Urinary bladder (tissue), 4 donors: ENCODE data around the gene CTTNBP2. TPM values are rescaled to one million over a fixed set of nuclear protein-coding genes. Genes with fewer than 3 reads are reported as not detected.

Experiments used
- DNase-seq: peaks from one replicate; pipeline ENCODE4 v3.0.0-alpha.2; 2015; ENCODE audit errors: extremely low spot score
- H3K27ac ChIP-seq: one replicate; pipeline ENCODE4 v1.5.1; 2013; ENCODE audit warnings: low read depth, mild to moderate bottlenecking, moderate library complexity
- H3K36me3 ChIP-seq: one replicate; pipeline ENCODE4 v1.6.1; 2013; ENCODE audit warnings: mild to moderate bottlenecking, moderate library complexity; ENCODE audit not compliant: insufficient read depth
- H3K4me1 ChIP-seq: one replicate; pipeline ENCODE4 v1.6.1; 2013; ENCODE audit warnings: mild to moderate bottlenecking, moderate library complexity; ENCODE audit not compliant: insufficient read depth
- H3K4me3 ChIP-seq: one replicate; pipeline ENCODE4 v1.5.1; 2013; ENCODE audit warnings: low read depth, low read length
- WGBS: extraction: QIAGEN DNeasy Blood & Tissue Kit; methylation state at CpG from one replicate; pipeline ENCODE4 v1.1.7; 2013; 5-methylcytosine and 5-hydroxymethylcytosine counted together
- polyA plus RNA-seq: library from polyadenylated mRNA; stranded (reverse); fragments of 200-250 nt; gene quantifications from one replicate; pipeline ENCODE4 v1.2.3, GENCODE V29; 2013
- total RNA-seq: library from RNA; depleted of rRNA; stranded (reverse); fragments of >200 nt; gene quantifications from one replicate; pipeline ENCODE4 v1.2.3, GENCODE V29; 2014
- donor health status: healthy with polysubstance abuse.
- donor health status: healthy.

The CTTNBP2 gene
- total and polyA plus RNA-seq, 2 donors = 6.3 to 13.1 TPM

GRCh38 chr7:117781707-117782106, 91.5 kb downstream of the CTTNBP2 start:
- no peak overlapping the region for H3K27ac ChIP-seq
- WGBS = 100% methylated on average over 2 of the region's 2 CpGs
- no peaks in the 10 kb centered on the region for H3K36me3 ChIP-seq
- no peak overlapping the region for H3K4me3 ChIP-seq
- H3K4me1 ChIP-seq = no peaks in the 10 kb centered on the region
- DNase-seq = no peak

- Histone ChIP-seq H3K4me3 (no peak overlapping the region), H3K36me3 (no peaks in the 10 kb centered on the region), H3K4me1 (no peaks in the 10 kb centered on the region), H3K27ac (no peak overlapping the region)
- no peak for DNase-seq
- WGBS = 45% methylated on average over 2 of the region's 2 CpGs
These were observed 92.4 kb downstream of the CTTNBP2 start for GRCh38 chr7:117780832-117781231.

GRCh38 chr7:117777335-117778142, 95.7 kb downstream of the CTTNBP2 start:
- no peaks in the 10 kb centered on the region for H3K4me1 ChIP-seq
- H3K36me3 ChIP-seq = no peaks in the 10 kb centered on the region
- H3K27ac ChIP-seq = no peak overlapping the region
- DNase-seq = no peak
- WGBS = 93% methylated on average over 3 of the region's 3 CpGs
- H3K4me3 ChIP-seq = no peak overlapping the region

- H3K4me3 ChIP-seq = no peak overlapping the region
- DNase-seq = no peak
- H3K36me3 ChIP-seq = no peaks in the 10 kb centered on the region
- H3K4me1 ChIP-seq = no peaks in the 10 kb centered on the region
- H3K27ac ChIP-seq = no peak overlapping the region
These were observed 97.0 kb downstream of the CTTNBP2 start for GRCh38 chr7:117776224-117776623.

GRCh38 chr7:117775801-117776200, 97.4 kb downstream of the CTTNBP2 start:
- Histone ChIP-seq H3K4me1 (no peaks in the 10 kb centered on the region), H3K27ac (no peak overlapping the region), H3K36me3 (no peaks in the 10 kb centered on the region), H3K4me3 (no peak overlapping the region)
- 84% methylated on average over 2 of the region's 2 CpGs for WGBS
- DNase-seq = no peak

- H3K27ac ChIP-seq = no peak overlapping the region
- no peaks in the 10 kb centered on the region for H3K4me1 ChIP-seq
- WGBS = 17% methylated on average over 1 of the region's 1 CpG
- no peaks in the 10 kb centered on the region for H3K36me3 ChIP-seq
- no peak for DNase-seq
- no peak overlapping the region for H3K4me3 ChIP-seq
These were observed 98.3 kb downstream of the CTTNBP2 start for GRCh38 chr7:117774943-117775342.

GRCh38 chr7:117772421-117772820, 100.8 kb downstream of the CTTNBP2 start:
- 96% methylated on average over 2 of the region's 2 CpGs for WGBS
- Histone ChIP-seq H3K27ac (no peak overlapping the region), H3K4me3 (no peak overlapping the region), H3K4me1 (no peaks in the 10 kb centered on the region), H3K36me3 (no peaks in the 10 kb centered on the region)
- no peak for DNase-seq

- Histone ChIP-seq H3K36me3 (no peaks in the 10 kb centered on the region), H3K4me3 (no peak overlapping the region), H3K27ac (no peak overlapping the region), H3K4me1 (no peaks in the 10 kb centered on the region)
- 71% methylated on average over 4 of the region's 4 CpGs for WGBS
- no peak for DNase-seq
These were observed 101.5 kb downstream of the CTTNBP2 start for GRCh38 chr7:117771756-117772155.

GRCh38 chr7:117769085-117769484, 104.2 kb downstream of the CTTNBP2 start:
- DNase-seq = no peak
- Histone ChIP-seq H3K4me3 (no peak overlapping the region), H3K27ac (no peak overlapping the region), H3K36me3 (no peaks in the 10 kb centered on the region), H3K4me1 (no peaks in the 10 kb centered on the region)
- WGBS = 93% methylated on average over 1 of the region's 1 CpG

- no peak for DNase-seq
- H3K27ac ChIP-seq = no peak overlapping the region
- H3K36me3 ChIP-seq = no peaks in the 10 kb centered on the region
- no peak overlapping the region for H3K4me3 ChIP-seq
- H3K4me1 ChIP-seq = no peaks in the 10 kb centered on the region
These were observed 105.3 kb downstream of the CTTNBP2 start for GRCh38 chr7:117767951-117768350.

- Histone ChIP-seq H3K4me3 (no peak overlapping the region), H3K27ac (no peak overlapping the region), H3K4me1 (no peaks in the 10 kb centered on the region), H3K36me3 (no peaks in the 10 kb centered on the region)
- no peak for DNase-seq
- WGBS = 85% methylated on average over 2 of the region's 2 CpGs
These were observed 106.3 kb downstream of the CTTNBP2 start for GRCh38 chr7:117766913-117767312.

GRCh38 chr7:117764031-117764430, 109.2 kb downstream of the CTTNBP2 start:
- DNase-seq = no peak
- Histone ChIP-seq H3K36me3 (no peaks in the 10 kb centered on the region), H3K27ac (no peak overlapping the region), H3K4me1 (no peaks in the 10 kb centered on the region), H3K4me3 (no peak overlapping the region)
- WGBS = 85% methylated on average over 1 of the region's 1 CpG

- no peak overlapping the region for H3K4me3 ChIP-seq
- 90% methylated on average over 3 of the region's 3 CpGs for WGBS
- H3K36me3 ChIP-seq = peaks cover 2% of the 10 kb centered on the region
- DNase-seq = no peak
- no peaks in the 10 kb centered on the region for H3K4me1 ChIP-seq
- H3K27ac ChIP-seq = no peak overlapping the region
These were observed 111.2 kb downstream of the CTTNBP2 start for GRCh38 chr7:117762055-117762454.

- WGBS = 89% methylated on average over 9 of the region's 9 CpGs
- Histone ChIP-seq H3K36me3 (peaks cover 2% of the 10 kb centered on the region), H3K4me3 (no peak overlapping the region), H3K27ac (no peak overlapping the region), H3K4me1 (no peaks in the 10 kb centered on the region)
- no peak for DNase-seq
These were observed 113.1 kb downstream of the CTTNBP2 start for GRCh38 chr7:117759950-117760640.
